K562 treated with DMSO at 1 percent for 48 hours (cell line): ENCODE data around the gene NIP7. TPM values are rescaled to one million over a fixed set of nuclear protein-coding genes. Genes with fewer than 3 reads are reported as not detected.

Source experiments
- total RNA-seq: library from RNA; unstranded; fragments of 300-600 nt; gene quantifications from 2 replicates; pipeline ENCODE4 v1.2.3, GENCODE V29; 2022; ENCODE audit warnings: low replicate concordance; ENCODE audit errors: extremely low read depth

NIP7 gene
- total RNA-seq: not detected in 2 replicates

DNA sequence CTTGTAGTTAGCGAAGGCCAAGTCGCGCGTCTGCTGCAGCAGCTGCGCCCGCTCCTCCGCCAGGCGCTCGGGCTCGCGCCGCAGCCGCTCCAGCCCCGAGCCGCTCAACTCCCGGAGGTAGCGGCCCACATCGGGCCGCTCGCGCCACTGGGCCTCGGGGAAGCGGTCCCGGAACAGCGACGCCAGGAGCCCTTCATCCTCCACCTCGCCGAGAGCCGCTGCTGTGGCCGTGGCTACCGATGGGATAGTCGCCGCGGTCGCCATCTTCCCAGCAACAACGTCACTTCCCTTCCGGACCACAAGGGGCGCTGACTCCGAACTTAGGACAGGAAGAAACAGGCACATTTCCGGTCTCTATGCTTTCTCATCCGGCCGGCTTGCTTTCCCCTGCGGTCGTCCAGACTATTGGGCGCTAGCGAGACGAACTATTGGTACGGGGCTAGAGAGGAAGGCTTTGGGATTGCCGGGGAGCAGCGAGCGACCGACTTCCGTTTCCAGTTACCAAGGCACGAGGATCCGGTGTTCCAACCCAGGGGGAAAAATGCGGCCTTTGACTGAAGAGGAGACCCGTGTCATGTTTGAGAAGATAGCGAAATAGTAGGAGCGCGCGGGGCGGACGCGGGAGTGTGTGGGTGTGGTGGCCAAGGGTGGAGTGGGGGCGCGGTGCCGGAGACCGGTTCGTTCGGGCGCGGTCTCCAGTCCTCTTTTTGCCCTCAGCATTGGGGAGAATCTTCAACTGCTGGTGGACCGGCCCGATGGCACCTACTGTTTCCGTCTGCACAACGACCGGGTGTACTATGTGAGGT is at the start of gene NIP7, which contains the start of gene COG8:
NIP7 (plus strand) TSS at position 484 of the 806 bp plus-strand sequence; CDS start at position 542, 58 bp downstream.
COG8 (minus strand) TSS at position 276 of the 806 bp plus-strand sequence; CDS start at position 264, 12 bp downstream.

DNA sequence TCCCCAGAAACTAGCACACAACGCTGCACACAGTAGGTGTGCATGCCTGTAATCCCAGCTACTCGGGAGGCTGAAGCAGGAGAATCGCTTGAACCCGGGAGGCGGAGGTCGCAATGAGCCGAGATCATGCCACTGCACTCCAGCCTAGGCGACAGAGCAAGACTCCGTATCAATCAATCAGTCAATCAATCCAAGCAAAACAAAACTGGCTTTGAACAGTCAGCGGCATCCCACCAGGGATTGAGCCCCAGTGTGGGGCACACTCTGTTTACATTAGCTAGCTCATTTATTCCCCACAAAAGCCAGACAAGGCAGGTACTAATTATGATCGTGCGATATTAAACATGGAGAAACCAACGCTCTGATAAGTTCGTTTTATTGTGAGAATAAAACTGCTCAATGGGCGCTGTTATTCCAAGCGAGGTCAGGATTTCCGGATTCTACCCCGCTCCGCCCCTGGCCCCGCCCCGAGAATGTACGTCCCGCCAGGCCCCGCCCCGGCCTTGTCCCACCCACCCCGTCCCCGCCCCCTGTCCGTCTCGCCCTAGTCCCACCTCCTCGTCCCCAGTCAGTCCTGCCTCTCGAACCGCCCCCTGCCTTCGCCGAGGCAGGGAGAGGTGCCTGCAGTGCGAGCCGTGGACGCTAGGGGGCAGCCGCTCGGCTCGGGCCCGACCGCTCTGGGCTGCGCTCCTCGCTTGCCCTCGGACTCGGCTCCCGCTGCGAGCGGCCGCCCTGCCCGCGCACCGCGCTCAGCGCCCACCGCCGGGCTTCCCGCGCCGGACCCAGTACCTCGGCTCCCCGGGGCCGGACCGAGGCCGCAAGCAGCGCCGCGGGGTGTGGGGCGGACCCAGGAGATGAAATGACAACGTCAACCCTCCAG is 28.7 kb upstream of the NIP7 start, which contains the start of gene VPS4A:
VPS4A (plus strand) TSS at position 698 of the 880 bp plus-strand sequence; CDS start at position 860, 162 bp downstream.

GRCh38 chr16:69330286-69331109 is 9.1 kb upstream of the NIP7 start, which contains the start of gene PDF:
Gene PDF (minus strand): TSS chr16:69330588. CDS start chr16:69330570, 18 bp downstream.

DNA sequence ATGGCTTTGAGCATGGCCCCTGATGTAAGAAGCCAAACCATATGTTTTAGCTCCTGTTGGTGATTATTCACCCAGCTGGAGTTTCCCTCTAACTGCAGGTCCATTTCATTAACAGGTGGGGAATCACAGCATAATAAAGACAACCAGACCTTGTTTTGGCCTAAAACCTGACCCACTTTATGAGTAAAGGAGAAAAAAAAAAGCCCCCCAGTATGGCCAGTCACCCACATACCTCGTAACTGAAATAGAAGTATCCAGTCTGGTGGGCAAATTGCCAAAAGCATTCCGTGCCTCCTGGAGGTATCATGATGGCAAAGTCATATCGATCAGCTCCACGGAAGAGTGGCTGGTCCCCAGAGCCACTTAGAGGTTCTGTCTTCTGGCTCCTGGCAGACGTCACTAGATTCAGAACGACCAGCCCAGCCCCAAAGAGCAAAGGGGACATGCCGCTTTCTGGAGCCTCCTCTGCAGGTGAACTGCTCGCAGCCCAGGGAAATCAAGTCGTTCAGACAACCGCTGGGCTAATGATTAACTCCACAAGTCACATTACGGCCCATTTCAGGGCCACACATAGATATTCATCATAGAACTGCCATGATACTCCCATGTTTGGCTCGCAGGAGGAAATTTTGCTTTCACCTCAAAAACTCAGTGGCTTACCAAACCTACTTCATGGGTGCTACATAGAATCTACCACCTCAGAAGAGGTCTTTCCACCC is 11.9 kb downstream of the NIP7 start, which contains the start of gene TMED6:
TMED6 (minus strand) TSS at position 478 of the 719 bp plus-strand sequence; CDS start at position 445, 33 bp downstream.

Other genes with a start within 250 kb of the NIP7 start
- not detected in 2 replicates for gene HAS3, start 234.1 kb upstream of the NIP7 start, total RNA-seq
- gene CHTF8, start 207.2 kb upstream of the NIP7 start, total RNA-seq: not detected in 2 replicates
- gene UTP4, start 207.1 kb upstream of the NIP7 start, total RNA-seq: not detected in 2 replicates
- gene SNTB2, start 152.6 kb upstream of the NIP7 start, total RNA-seq: not detected in 2 replicates
- gene VPS4A, start 28.4 kb upstream of the NIP7 start, total RNA-seq: not detected in 2 replicates
- gene PDF, start 9.2 kb upstream of the NIP7 start, total RNA-seq: not detected in 2 replicates
- gene COG8, start 208 bp upstream of the NIP7 start, total RNA-seq: not detected in 2 replicates
- gene TMED6, start 12.0 kb downstream of the NIP7 start, total RNA-seq: not detected in 2 replicates
- gene TERF2, start 46.2 kb downstream of the NIP7 start, total RNA-seq: not detected in 2 replicates
- not detected in 2 replicates for gene CYB5B, start 84.8 kb downstream of the NIP7 start, total RNA-seq
- gene NFAT5, start 226.2 kb downstream of the NIP7 start, total RNA-seq: not detected in 2 replicates